Measurements from ENCODE around the gene LRIG2.

- TF ChIP-seq EZH2 (IDR thresholded peaks at IDR 0.05; ENCODE audit: borderline replicate concordance, low read depth, low read length, severe bottlenecking) (no peak), CTCF (IDR thresholded peaks at IDR 0.05; ENCODE audit: borderline replicate concordance, extremely low read depth, low read length, poor library complexity, severe bottlenecking) (no peak)
Observed at GRCh38 chr1:113129529-113130185, 56.7 kb downstream of the LRIG2 start.

Measured in DND-41 (cell line).